GM23338 (cell line): Measurements from ENCODE around the gene DPF3.

Experiments used
- EZH2 ChIP-seq: fragments of 200-600 bp; sonication (generic); IDR thresholded peaks from one replicate; pipeline ENCODE4 v1.8.0; 2017; ENCODE audit warnings: antibody characterized with exemption, mild to moderate bottlenecking, low read depth; ENCODE audit not compliant: unreplicated experiment
- POLR2AphosphoS5 ChIP-seq: IDR thresholded peaks from 2 replicates; pipeline ENCODE4 v1.6.1; 2016; ENCODE audit warnings: antibody characterized with exemption, low read depth
- TF ChIP-seq, protein P1 (sequence below), 2 experiments: fragments of 200-600 bp in 1 of 2; sonication (generic) in 1 of 2; conservative IDR thresholded peaks; 2 replicates each; pipeline versions ENCODE4 v1.5.1 to v1.6.1; 2016 to 2017; ENCODE audit warnings: antibody characterized with exemption in 2 of 2, low read depth in 2 of 2, mild to moderate bottlenecking in 2 of 2, moderate library complexity in 1 of 2

DNA sequence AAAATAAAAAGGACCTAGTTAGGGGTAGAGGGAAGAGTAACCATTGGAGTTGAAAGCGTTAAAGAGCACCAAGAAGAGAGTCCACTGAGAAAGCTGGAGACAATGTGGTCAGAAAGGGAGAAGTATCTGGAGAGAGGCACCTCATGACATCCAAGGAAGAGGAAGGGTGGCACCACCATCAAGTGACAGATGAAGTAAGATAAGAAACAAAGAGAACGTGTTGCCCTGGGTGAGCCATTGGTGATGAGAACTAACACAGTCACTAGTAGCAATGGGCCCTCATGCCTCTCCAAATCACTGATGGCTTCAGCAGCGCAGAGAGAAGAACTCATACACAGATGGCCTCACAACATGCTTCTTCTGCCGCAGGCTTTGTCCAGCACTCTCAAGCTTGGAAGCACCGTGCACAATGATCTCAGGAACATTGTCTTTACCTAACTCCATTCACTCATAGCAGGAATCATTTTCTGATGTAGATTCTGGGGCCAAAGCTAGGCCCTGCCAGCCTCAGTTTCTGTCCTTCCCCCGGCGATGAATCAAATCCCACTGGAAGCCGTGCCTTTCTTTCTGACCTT lies 252.9 kb downstream of the DPF3 start:
- TF ChIP-seq, protein P1, sequence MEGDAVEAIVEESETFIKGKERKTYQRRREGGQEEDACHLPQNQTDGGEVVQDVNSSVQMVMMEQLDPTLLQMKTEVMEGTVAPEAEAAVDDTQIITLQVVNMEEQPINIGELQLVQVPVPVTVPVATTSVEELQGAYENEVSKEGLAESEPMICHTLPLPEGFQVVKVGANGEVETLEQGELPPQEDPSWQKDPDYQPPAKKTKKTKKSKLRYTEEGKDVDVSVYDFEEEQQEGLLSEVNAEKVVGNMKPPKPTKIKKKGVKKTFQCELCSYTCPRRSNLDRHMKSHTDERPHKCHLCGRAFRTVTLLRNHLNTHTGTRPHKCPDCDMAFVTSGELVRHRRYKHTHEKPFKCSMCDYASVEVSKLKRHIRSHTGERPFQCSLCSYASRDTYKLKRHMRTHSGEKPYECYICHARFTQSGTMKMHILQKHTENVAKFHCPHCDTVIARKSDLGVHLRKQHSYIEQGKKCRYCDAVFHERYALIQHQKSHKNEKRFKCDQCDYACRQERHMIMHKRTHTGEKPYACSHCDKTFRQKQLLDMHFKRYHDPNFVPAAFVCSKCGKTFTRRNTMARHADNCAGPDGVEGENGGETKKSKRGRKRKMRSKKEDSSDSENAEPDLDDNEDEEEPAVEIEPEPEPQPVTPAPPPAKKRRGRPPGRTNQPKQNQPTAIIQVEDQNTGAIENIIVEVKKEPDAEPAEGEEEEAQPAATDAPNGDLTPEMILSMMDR (conservative IDR thresholded peaks at IDR 0.05; ENCODE audit: low read depth in 2 of 2), result no peak
- TF ChIP-seq POLR2AphosphoS5 (no peak), EZH2 (no peak)
